ENCODE data around the gene DSG3. TPM values are rescaled to one million over a fixed set of nuclear protein-coding genes. Genes with fewer than 3 reads are reported as not detected.
A peak's percentile ranks its signal among the peaks of the same experiment; 100 is the strongest.

Gene DSG3
- total RNA-seq, 2 donors from 2014 or later = 0.08 TPM; not detected in 1

GRCh38 chr18:31508781-31509180 lies 61.2 kb downstream of the DSG3 start:
- Histone ChIP-seq H3K36me3 (no peaks in the 10 kb centered on the region), H3K4me3 (no peak overlapping the region), H3K27me3 (no peaks in the 10 kb centered on the region), H3K9me3 (no peaks in the 10 kb centered on the region), H3K4me1 (peaks cover 0 to 30% of the 10 kb centered on the region in 2 donors), H3K27ac (no peak overlapping the region)
- no peak for DNase-seq (ENCODE audit: low spot score)
- TF ChIP-seq CTCF (IDR thresholded peaks at IDR 0.05) = no peak

DNA sequence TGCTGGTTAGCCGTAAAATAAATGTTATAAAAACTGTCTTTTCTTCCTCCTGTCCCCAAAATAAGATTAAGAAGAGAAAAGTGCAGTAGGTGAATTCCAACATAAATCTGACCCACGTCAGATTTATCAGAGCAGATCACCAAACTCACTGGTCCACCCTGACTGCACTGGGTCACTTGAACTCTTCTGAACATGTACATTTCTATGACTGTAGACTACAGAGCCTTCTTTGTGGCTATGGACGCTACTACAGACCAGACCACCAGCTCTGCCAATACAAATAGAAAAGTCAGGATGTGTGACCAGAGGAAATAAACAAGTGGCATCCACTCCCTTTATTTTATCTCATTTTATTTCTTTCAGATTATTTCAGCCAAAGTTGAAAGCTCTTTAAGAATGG lies 62.0 kb downstream of the DSG3 start:
- Histone ChIP-seq H3K36me3 (no peaks in the 10 kb centered on the region), H3K27ac (no peak overlapping the region), H3K27me3 (no peaks in the 10 kb centered on the region), H3K9me3 (no peaks in the 10 kb centered on the region), H3K4me3 (no peak overlapping the region), H3K4me1 (peaks cover 0 to 31% of the 10 kb centered on the region in 2 donors)
- no peak for TF ChIP-seq CTCF (IDR thresholded peaks at IDR 0.05)
- no peak for DNase-seq (ENCODE audit: low spot score)

GRCh38 chr18:31510319-31510718 lies 62.8 kb downstream of the DSG3 start:
- no peak for DNase-seq (ENCODE audit: low spot score)
- Histone ChIP-seq H3K36me3 (no peaks in the 10 kb centered on the region), H3K4me3 (no peak overlapping the region), H3K27ac (no peak overlapping the region), H3K4me1 (peaks cover 0 to 24% of the 10 kb centered on the region in 2 donors), H3K27me3 (no peaks in the 10 kb centered on the region), H3K9me3 (no peaks in the 10 kb centered on the region)
- TF ChIP-seq CTCF (IDR thresholded peaks at IDR 0.05) = no peak

- H3K4me3 ChIP-seq = no peak overlapping the region
- no peaks in the 10 kb centered on the region for H3K27me3 ChIP-seq
- TF ChIP-seq CTCF (IDR thresholded peaks at IDR 0.05) = peak in 1 of 2 donors; percentile 40
- H3K9me3 ChIP-seq = no peaks in the 10 kb centered on the region
- peaks cover 0 to 24% of the 10 kb centered on the region in 2 donors for H3K4me1 ChIP-seq
- H3K36me3 ChIP-seq = no peaks in the 10 kb centered on the region
- H3K27ac ChIP-seq = no peak overlapping the region
- no peak for DNase-seq (ENCODE audit: low spot score)
Observed at GRCh38 chr18:31511098-31511497, 63.6 kb downstream of the DSG3 start.

- no peak for TF ChIP-seq CTCF (IDR thresholded peaks at IDR 0.05)
- H3K27me3 ChIP-seq = no peaks in the 10 kb centered on the region
Observed at GRCh38 chr18:31512203-31512764, 64.7 kb downstream of the DSG3 start.

More at GRCh38 chr18:31512203-31512764, 64.7 kb downstream of the DSG3 start:
- H3K27ac ChIP-seq = no peak overlapping the region
- no peaks in the 10 kb centered on the region for H3K36me3 ChIP-seq
- H3K4me3 ChIP-seq = no peak overlapping the region
- H3K9me3 ChIP-seq = no peaks in the 10 kb centered on the region
- peaks cover 0 to 24% of the 10 kb centered on the region in 2 donors for H3K4me1 ChIP-seq
- DNase-seq (ENCODE audit: low spot score) = no peak
